HFFc6 (cell line): ENCODE results near the gene YAF2. TPM values are rescaled to one million over a fixed set of nuclear protein-coding genes. Genes with fewer than 3 reads are reported as not detected.

ENCODE experiments used
- DNase-seq: peaks from one replicate; pipeline ENCODE4 v3.0.0-alpha.2; 2018
- H3K27ac Mint-ChIP-seq: 2 replicates; pipeline ENCODE4 v1.8.0; 2020; ENCODE audit warnings: mild to moderate bottlenecking, mixed read lengths
- H3K27me3 Mint-ChIP-seq: 2 replicates; pipeline ENCODE4 v1.8.0; 2021; ENCODE audit warnings: mild to moderate bottlenecking, moderate library complexity, mixed read lengths; ENCODE audit not compliant: insufficient read depth
- H3K36me3 Mint-ChIP-seq: 2 replicates; pipeline ENCODE4 v1.8.0; 2021; ENCODE audit warnings: low read depth, mixed read lengths
- H3K4me1 Mint-ChIP-seq: 2 replicates; pipeline ENCODE4 v1.8.0; 2020; ENCODE audit warnings: low read depth, mixed read lengths
- H3K4me3 Mint-ChIP-seq: 2 replicates; pipeline ENCODE4 v1.8.0; 2020; ENCODE audit warnings: mild to moderate bottlenecking, moderate library complexity, mixed read lengths
- H3K9me3 Mint-ChIP-seq: 2 replicates; pipeline ENCODE4 v1.8.0; 2020; ENCODE audit warnings: mild to moderate bottlenecking, mixed read lengths
- CTCF ChIP-seq: fragments of 200-600 bp; sonication (generic); IDR thresholded peaks from 2 replicates; pipeline ENCODE4 v1.5.0; 2021; ENCODE audit warnings: antibody characterized with exemption, mild to moderate bottlenecking
- total RNA-seq, 6 experiments: library from RNA; stranded (reverse); fragmentation: NEBNext Ultra II Directional; extraction: Animal tissue kit (Norgen Biotek cat#: 25700); gene quantifications; 2 replicates in 1 of 6; 3 replicates in 5 of 6; pipeline ENCODE4 v1.2.3, GENCODE V29; 2021

Gene YAF2
- total RNA-seq, 6 experiments from 2014 or later: 22.2 to 31.2 (median 27.6) TPM

- DNase-seq: no peak
- Mint-ChIP-seq H3K4me3 (no peak overlapping the region), H3K27me3 (no peaks in the 10 kb centered on the region; the same call in 1 of the 2 replicates), H3K4me1 (peaks cover 24% of the 10 kb centered on the region), H3K27ac (no peak overlapping the region), H3K9me3 (no peaks in the 10 kb centered on the region; the same call in 1 of the 2 replicates), H3K36me3 (peaks cover 33% of the 10 kb centered on the region)
- no peak for TF ChIP-seq CTCF
These were observed 64.0 kb downstream of the YAF2 start for GRCh38 chr12:42173961-42174521.

- peaks cover 30% of the 10 kb centered on the region for H3K36me3 Mint-ChIP-seq
- no peak for TF ChIP-seq CTCF
- no peak for DNase-seq
- no peaks in the 10 kb centered on the region; the same call in 1 of the 2 replicates for H3K9me3 Mint-ChIP-seq
- peak overlapping the region; percentile 8; the same call in 1 of the 2 replicates for H3K27ac Mint-ChIP-seq
- H3K4me1 Mint-ChIP-seq: peaks cover 24% of the 10 kb centered on the region
- no peak overlapping the region for H3K4me3 Mint-ChIP-seq
- H3K27me3 Mint-ChIP-seq: no peaks in the 10 kb centered on the region; the same call in 1 of the 2 replicates
These were observed 65.4 kb downstream of the YAF2 start for GRCh38 chr12:42172441-42173210.

GRCh38 chr12:42167711-42168110, 70.3 kb downstream of the YAF2 start:
- no peaks in the 10 kb centered on the region; the same call in 1 of the 2 replicates for H3K27me3 Mint-ChIP-seq
- TF ChIP-seq CTCF: no peak
- no peak overlapping the region for H3K4me3 Mint-ChIP-seq
- H3K27ac Mint-ChIP-seq: no peak overlapping the region
- H3K9me3 Mint-ChIP-seq: no peaks in the 10 kb centered on the region
- peaks cover 4% of the 10 kb centered on the region; the same call in 1 of the 2 replicates for H3K36me3 Mint-ChIP-seq
- peaks cover 21% of the 10 kb centered on the region for H3K4me1 Mint-ChIP-seq
- DNase-seq: no peak

GRCh38 chr12:42166501-42166900, 71.5 kb downstream of the YAF2 start:
- no peak for TF ChIP-seq CTCF
- peaks cover 28% of the 10 kb centered on the region for H3K4me1 Mint-ChIP-seq

GRCh38 chr12:42163913-42164312, 74.1 kb downstream of the YAF2 start:
- Mint-ChIP-seq H3K27ac (no peak overlapping the region), H3K9me3 (no peaks in the 10 kb centered on the region), H3K36me3 (no peaks in the 10 kb centered on the region), H3K4me1 (peaks cover 32% of the 10 kb centered on the region), H3K27me3 (no peaks in the 10 kb centered on the region), H3K4me3 (no peak overlapping the region)
- DNase-seq: no peak
- no peak for TF ChIP-seq CTCF

More at GRCh38 chr12:42166501-42166900, 71.5 kb downstream of the YAF2 start:
- no peak overlapping the region for H3K4me3 Mint-ChIP-seq
- no peaks in the 10 kb centered on the region for H3K9me3 Mint-ChIP-seq
- DNase-seq: no peak
- no peaks in the 10 kb centered on the region for H3K27me3 Mint-ChIP-seq
- no peaks in the 10 kb centered on the region for H3K36me3 Mint-ChIP-seq
- peak overlapping the region; percentile 30; the same call in 1 of the 2 replicates for H3K27ac Mint-ChIP-seq
